ENCODE data around the gene RTN1.

DNA sequence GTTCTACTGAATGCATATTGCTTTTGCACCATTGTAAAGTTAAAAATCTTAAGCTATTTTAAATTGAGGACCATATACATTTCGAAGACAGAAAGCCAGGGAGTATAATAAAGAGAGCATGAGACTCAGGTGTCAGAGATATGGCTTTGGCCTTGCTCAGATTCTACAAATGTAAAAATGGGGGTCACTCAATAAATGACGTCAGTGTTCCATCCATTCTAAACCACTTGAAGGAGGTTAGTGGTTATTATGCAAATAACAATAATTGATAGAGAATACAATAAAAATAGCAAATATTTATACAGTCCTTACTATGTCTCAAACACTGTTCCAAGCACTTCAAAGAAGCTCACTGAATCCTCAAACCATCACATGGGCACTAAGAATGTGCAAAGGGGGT lies 20.1 kb downstream of the RTN1 start:
- no peak for TF ChIP-seq CTCF (IDR thresholded peaks at IDR 0.05; ENCODE audit: low read depth, low read length, poor library complexity, severe bottlenecking)
- TF ChIP-seq EZH2phosphoT487 (IDR thresholded peaks at IDR 0.05; ENCODE audit: borderline replicate concordance, low read length) = no peak
